T-helper 1 cell treated with Interleukin-12 subunit alpha and Interleukin-12 subunit beta and Interleukin-4 antibody, amounts not matched to agents 30 μg/mL and 1 μg/mL, for 36 hours (primary cell): ENCODE results near the gene OR10A5.
"Not testable (repeated sequence)": the region's sequence is repeated elsewhere in the genome, so short reads cannot be mapped to it uniquely, and the experiment has no call there.

ENCODE experiments used
- H3K27ac Mint-ChIP-seq: one replicate; pipeline ENCODE4 v1.8.0; 2021; ENCODE audit warnings: mild to moderate bottlenecking, mixed read lengths
- H3K27me3 Mint-ChIP-seq: one replicate; pipeline ENCODE4 v1.8.0; 2021; ENCODE audit warnings: low read depth, mixed read lengths
- H3K36me3 Mint-ChIP-seq: one replicate; pipeline ENCODE4 v1.8.0; 2021; ENCODE audit warnings: low read depth, mixed read lengths
- H3K4me1 Mint-ChIP-seq: one replicate; pipeline ENCODE4 v1.8.0; 2021; ENCODE audit warnings: low read depth, mixed read lengths
- H3K4me3 Mint-ChIP-seq: one replicate; pipeline ENCODE4 v1.8.0; 2021; ENCODE audit warnings: mild to moderate bottlenecking, moderate library complexity, mixed read lengths
- H3K9me3 Mint-ChIP-seq: one replicate; pipeline ENCODE4 v1.8.0; 2021; ENCODE audit warnings: mixed read lengths

Gene OR10A5

GRCh38 chr11:6845383-6845782 is at the start of gene OR10A5:
Gene OR10A5 (plus strand): TSS chr11:6845683. CDS start chr11:6845683, 0 bp downstream.
- peaks cover 2% of the 10 kb centered on the region for H3K9me3 Mint-ChIP-seq
- H3K36me3 Mint-ChIP-seq, result no peaks in the 10 kb centered on the region
- no peaks in the 10 kb centered on the region for H3K4me1 Mint-ChIP-seq
- no peak within 1 kb of the TSS for H3K27ac Mint-ChIP-seq
- no peak within 1 kb of the TSS for H3K4me3 Mint-ChIP-seq
- no peaks in the 10 kb centered on the region for H3K27me3 Mint-ChIP-seq

- Mint-ChIP-seq H3K9me3 (no peaks in the 10 kb centered on the region), H3K4me1 (no peaks in the 10 kb centered on the region), H3K4me3 (no peak within 1 kb of the TSS), H3K27ac (no peak within 1 kb of the TSS), H3K27me3 (peaks cover 4% of the 10 kb centered on the region), H3K36me3 (no peaks in the 10 kb centered on the region)
Measured at GRCh38 chr11:6799402-6799801, 46.1 kb upstream of the OR10A5 start, which contains the start of gene OR6A2. Gene OR6A2 (minus strand): TSS chr11:6799689. CDS start chr11:6795708, 3,981 bp downstream.

- H3K4me3 Mint-ChIP-seq, H3K4me1 Mint-ChIP-seq, H3K27ac Mint-ChIP-seq, H3K36me3 Mint-ChIP-seq, H3K27me3 Mint-ChIP-seq, H3K9me3 Mint-ChIP-seq: not testable (repeated sequence)
Measured at GRCh38 chr11:6801075-6801474, 44.4 kb upstream of the OR10A5 start.

DNA sequence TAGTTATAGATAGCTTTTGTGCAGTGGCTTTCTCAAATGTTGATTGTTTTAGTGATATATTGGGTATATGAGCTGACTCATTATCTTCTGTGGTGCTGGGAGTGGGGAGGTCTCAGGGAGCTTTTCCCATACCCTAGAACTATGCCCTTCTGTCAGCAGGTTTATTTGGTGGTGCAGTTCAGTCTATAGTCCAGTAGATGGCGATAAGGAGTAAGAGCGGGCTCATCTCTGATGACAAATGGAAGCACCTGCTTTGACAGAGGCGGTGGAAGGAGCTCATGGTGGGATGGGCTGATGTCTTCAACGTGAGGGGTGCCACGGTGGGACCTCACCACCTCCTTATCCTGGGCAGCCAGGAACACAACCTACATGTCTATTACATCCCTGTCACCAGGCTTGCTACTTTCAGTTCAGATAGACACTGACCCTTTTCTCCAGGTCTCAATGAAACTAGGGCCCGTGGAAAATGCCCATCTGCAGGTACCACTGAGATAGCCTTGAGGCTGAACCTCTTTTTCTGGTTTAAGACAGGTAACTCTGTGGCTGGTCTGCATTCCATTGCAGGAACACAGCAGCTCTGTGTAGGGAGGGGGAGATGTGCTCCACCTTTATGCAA is 33.0 kb upstream of the OR10A5 start:
- H3K27me3 Mint-ChIP-seq, result peaks cover 26% of the 10 kb centered on the region
- H3K27ac Mint-ChIP-seq, result no peak overlapping the region
- no peaks in the 10 kb centered on the region for H3K4me1 Mint-ChIP-seq
- no peak overlapping the region for H3K4me3 Mint-ChIP-seq
- no peaks in the 10 kb centered on the region for H3K9me3 Mint-ChIP-seq
- no peaks in the 10 kb centered on the region for H3K36me3 Mint-ChIP-seq

DNA sequence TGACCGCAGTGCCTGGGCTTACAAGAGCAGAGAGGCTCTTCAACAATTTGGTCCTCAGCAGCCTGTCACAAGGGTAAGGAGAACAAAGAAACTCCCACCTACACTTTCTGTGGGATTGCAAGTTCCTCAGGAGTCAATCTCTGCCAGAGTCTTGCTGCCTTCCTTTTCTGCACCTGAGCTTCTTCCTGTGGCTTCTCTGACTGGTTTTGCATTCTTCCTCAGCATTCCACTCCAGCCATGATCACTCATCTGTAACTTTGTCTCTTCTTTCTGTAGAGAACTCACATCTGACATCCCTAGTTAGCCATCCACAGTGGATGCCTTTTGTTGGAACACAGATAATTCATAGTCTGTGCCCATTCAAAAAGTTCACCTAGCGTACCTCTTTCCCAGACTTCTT is 31.8 kb upstream of the OR10A5 start:
- Mint-ChIP-seq H3K4me1 (no peaks in the 10 kb centered on the region), H3K36me3 (no peaks in the 10 kb centered on the region), H3K4me3 (no peak overlapping the region), H3K9me3 (no peaks in the 10 kb centered on the region), H3K27ac (no peak overlapping the region), H3K27me3 (peaks cover 17% of the 10 kb centered on the region)

DNA sequence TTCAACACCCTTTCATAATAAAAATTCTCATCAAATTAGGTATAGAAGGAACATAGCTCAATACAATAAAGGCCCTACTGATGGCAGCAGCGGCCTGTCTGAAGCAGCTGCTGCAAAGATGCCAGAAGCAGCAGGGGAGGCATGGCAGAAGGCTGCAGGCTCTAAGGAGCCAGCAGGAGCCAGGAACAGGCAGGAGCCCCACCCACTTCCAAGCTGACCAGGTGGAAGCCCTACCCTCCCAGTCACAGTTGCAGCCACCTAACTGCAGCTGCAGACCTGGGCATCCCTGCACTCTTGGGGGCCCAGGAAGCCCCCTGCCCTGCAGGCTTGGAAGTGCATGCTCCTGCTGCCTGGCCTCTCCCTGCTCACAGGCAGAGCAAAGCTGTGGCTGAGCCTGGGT is 27.8 kb upstream of the OR10A5 start:
- Mint-ChIP-seq H3K4me1 (no peaks in the 10 kb centered on the region), H3K27ac (no peak overlapping the region), H3K36me3 (no peaks in the 10 kb centered on the region), H3K4me3 (no peak overlapping the region), H3K27me3 (peaks cover 4% of the 10 kb centered on the region), H3K9me3 (peaks cover 6% of the 10 kb centered on the region)

GRCh38 chr11:6818967-6819366 is 26.5 kb upstream of the OR10A5 start:
- no peaks in the 10 kb centered on the region for H3K4me1 Mint-ChIP-seq
- peaks cover 4% of the 10 kb centered on the region for H3K27me3 Mint-ChIP-seq
- no peak overlapping the region for H3K4me3 Mint-ChIP-seq
- no peak overlapping the region for H3K27ac Mint-ChIP-seq
- H3K36me3 Mint-ChIP-seq, result no peaks in the 10 kb centered on the region
- H3K9me3 Mint-ChIP-seq, result peaks cover 6% of the 10 kb centered on the region

- peaks cover 4% of the 10 kb centered on the region for H3K27me3 Mint-ChIP-seq
- peaks cover 6% of the 10 kb centered on the region for H3K9me3 Mint-ChIP-seq
- no peak overlapping the region for H3K27ac Mint-ChIP-seq
- no peaks in the 10 kb centered on the region for H3K36me3 Mint-ChIP-seq
- H3K4me3 Mint-ChIP-seq, result no peak overlapping the region
- no peaks in the 10 kb centered on the region for H3K4me1 Mint-ChIP-seq
Measured at GRCh38 chr11:6824136-6824823, 21.2 kb upstream of the OR10A5 start.

DNA sequence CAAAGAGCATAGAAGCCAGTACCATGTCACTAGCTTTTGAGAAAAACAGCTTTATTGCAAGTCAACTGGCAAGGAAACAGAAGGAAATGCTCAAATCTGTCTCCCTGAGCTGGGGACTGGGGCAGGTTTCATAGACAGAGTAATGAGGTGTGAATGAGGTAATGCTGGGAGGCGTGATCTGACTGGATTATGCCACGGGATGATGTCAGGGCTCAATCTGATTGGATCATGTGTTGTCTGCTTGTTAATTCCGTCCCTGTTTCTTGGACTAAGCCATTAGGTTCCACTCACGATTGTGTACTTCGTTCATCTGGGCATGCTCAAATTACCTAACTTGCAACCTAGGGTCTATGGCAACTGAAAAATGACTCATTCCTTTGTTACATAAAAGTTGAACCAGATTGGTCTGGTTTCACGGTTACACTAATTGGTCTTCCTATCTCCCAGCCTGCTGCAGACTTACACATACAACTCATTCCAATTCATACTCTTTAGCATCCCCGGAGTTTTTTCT is 20.2 kb upstream of the OR10A5 start:
- Mint-ChIP-seq H3K4me1 (no peaks in the 10 kb centered on the region), H3K9me3 (peaks cover under 1% of the 10 kb centered on the region), H3K27me3 (peaks cover 4% of the 10 kb centered on the region), H3K36me3 (no peaks in the 10 kb centered on the region), H3K27ac (no peak overlapping the region), H3K4me3 (no peak overlapping the region)

DNA sequence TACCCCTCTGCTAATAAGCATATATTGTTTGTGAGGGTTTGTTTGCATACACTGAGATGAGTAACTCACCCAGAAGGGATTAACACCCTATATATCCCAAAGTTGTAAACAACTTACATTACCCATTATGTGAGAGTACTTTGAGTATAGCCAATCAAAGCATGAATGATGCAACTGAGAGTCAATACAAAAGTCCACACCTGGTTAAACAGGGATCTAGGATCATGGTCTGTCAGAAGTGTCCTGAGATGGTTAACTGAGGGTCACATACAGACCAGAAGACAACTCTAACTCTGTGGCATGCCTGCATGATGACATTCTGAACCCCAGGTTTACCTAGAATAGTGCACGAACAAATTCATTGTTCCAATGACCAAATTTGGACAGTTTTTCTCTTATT is 17.4 kb upstream of the OR10A5 start:
- Mint-ChIP-seq H3K27ac (no peak overlapping the region), H3K27me3 (peaks cover 3% of the 10 kb centered on the region), H3K4me3 (no peak overlapping the region), H3K9me3 (no peaks in the 10 kb centered on the region), H3K36me3 (no peaks in the 10 kb centered on the region), H3K4me1 (no peaks in the 10 kb centered on the region)

DNA sequence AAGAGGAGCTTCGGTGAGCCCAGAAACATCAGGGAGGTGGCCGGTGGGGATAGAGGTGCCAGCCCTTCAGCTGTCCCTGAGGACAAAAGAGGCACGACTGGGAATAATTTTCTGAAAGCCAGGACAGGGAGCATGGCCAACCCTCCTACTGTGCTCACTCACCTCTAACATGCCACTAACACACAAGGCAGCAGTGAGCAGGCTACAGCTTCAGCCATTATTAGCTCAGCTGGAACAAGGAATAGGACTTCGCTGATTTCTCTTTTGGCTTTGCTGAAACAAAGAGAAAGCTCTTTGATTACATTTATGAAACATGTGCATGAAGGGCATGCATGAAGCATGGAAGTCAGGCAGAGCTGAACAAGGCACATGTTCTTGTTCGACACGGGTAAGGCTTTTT is 12.1 kb upstream of the OR10A5 start:
- Mint-ChIP-seq H3K27me3 (peaks cover 3% of the 10 kb centered on the region), H3K9me3 (no peaks in the 10 kb centered on the region), H3K4me3 (no peak overlapping the region), H3K4me1 (no peaks in the 10 kb centered on the region), H3K36me3 (no peaks in the 10 kb centered on the region), H3K27ac (no peak overlapping the region)

GRCh38 chr11:6834021-6834420 is 11.5 kb upstream of the OR10A5 start:
- Mint-ChIP-seq H3K36me3 (no peaks in the 10 kb centered on the region), H3K27me3 (peaks cover 3% of the 10 kb centered on the region), H3K4me3 (no peak overlapping the region), H3K4me1 (no peaks in the 10 kb centered on the region), H3K27ac (no peak overlapping the region), H3K9me3 (no peaks in the 10 kb centered on the region)

GRCh38 chr11:6841694-6842093 is 3.8 kb upstream of the OR10A5 start:
- Mint-ChIP-seq H3K36me3 (no peaks in the 10 kb centered on the region), H3K9me3 (no peaks in the 10 kb centered on the region), H3K4me1 (no peaks in the 10 kb centered on the region), H3K4me3 (no peak overlapping the region), H3K27me3 (no peaks in the 10 kb centered on the region), H3K27ac (no peak overlapping the region)

GRCh38 chr11:6843670-6844069 is 1.8 kb upstream of the OR10A5 start:
- Mint-ChIP-seq H3K9me3 (no peaks in the 10 kb centered on the region), H3K4me3 (no peak overlapping the region), H3K4me1 (no peaks in the 10 kb centered on the region), H3K27ac (no peak overlapping the region), H3K27me3 (no peaks in the 10 kb centered on the region), H3K36me3 (no peaks in the 10 kb centered on the region)

DNA sequence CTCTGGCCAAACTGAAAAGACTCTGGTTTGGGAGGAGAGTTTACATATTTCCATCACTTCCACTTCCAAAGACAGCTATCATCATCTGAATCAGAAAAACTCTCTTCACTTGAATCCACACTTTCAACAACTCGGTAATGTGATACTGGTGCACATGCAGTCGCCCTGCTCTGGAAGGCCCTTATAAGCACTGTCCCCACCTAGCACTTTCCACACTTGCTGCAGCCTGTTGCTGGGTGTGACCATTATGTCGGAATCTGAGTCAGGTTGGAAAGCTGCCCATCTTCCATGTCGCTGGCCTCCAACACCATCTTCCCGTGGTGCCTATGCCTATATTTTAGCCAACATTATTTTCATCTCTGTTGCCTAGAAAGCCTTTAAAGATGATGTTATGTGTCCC is 1.1 kb upstream of the OR10A5 start:
- H3K27me3 Mint-ChIP-seq, result no peaks in the 10 kb centered on the region
- no peaks in the 10 kb centered on the region for H3K9me3 Mint-ChIP-seq
- H3K36me3 Mint-ChIP-seq, result no peaks in the 10 kb centered on the region
- no peak overlapping the region for H3K4me3 Mint-ChIP-seq
- no peak overlapping the region for H3K27ac Mint-ChIP-seq
- H3K4me1 Mint-ChIP-seq, result no peaks in the 10 kb centered on the region
